HG02852 (cell line): ENCODE data around the gene C2orf92.

Experiments used
- ATAC-seq: cut with Tn5 transposase; IDR thresholded peaks from one replicate; pipeline ENCODE4 v1.9.1; 2021; ENCODE audit warnings: mild to moderate bottlenecking, moderate library complexity; ENCODE audit not compliant: unreplicated experiment

Gene C2orf92

DNA sequence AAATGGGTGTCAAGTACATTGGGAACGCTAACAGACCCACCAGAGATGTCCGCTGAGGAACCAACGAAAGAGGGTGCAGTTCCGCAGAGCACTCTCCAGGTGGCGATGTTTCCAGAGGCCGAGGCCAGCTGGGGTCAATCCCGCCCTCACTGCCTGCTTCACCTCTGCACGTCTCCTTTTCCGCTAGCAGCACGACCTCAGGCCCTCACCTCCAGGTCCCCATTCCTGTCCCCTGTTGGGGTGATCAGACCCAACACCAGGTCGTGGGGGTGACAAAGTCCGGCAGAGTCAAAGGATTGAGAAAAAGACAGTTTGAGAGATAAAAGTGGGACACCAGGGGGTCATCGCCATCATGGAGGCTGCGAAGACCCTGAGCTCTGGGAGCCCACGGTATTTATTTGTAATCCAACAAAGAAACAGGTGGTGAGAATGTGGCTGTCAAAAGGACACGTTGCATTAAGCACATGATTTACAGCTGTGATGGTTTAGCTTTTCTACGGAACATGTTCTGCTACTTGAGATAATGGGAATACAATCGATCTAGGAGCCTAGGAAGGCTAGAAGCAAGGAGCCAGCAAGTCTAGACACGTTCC is 71.2 kb downstream of the C2orf92 start:
- ATAC-seq: no peak

GRCh38 chr2:97741251-97741650 is 71.7 kb downstream of the C2orf92 start:
- no peak for ATAC-seq

- ATAC-seq: no peak
Observed at GRCh38 chr2:97741686-97742085, 72.2 kb downstream of the C2orf92 start.

GRCh38 chr2:97742381-97742847 is 72.9 kb downstream of the C2orf92 start:
- ATAC-seq: no peak

GRCh38 chr2:97743913-97744312 is 74.4 kb downstream of the C2orf92 start:
- no peak for ATAC-seq

- ATAC-seq: peak; percentile 57
Observed at GRCh38 chr2:97745474-97746174, 76.1 kb downstream of the C2orf92 start.

DNA sequence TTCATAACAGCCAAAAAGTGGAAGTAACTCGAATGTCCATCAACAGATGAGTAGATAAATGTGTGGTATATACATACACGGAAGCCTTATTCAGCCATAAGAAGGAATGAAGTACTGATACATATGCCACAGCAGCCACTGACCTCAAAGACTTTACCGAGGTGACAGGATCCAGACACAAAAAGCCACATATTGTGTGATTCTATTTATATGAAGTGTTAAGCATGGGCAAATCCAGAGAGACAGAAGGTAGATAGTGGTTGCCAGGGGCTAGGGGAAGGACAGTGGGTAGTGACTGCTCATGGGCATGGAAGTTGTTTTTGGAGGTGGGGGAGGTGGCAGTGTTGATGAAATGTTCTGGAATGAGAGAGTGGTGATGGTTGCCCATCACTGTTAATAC is 77.8 kb downstream of the C2orf92 start:
- no peak for ATAC-seq

DNA sequence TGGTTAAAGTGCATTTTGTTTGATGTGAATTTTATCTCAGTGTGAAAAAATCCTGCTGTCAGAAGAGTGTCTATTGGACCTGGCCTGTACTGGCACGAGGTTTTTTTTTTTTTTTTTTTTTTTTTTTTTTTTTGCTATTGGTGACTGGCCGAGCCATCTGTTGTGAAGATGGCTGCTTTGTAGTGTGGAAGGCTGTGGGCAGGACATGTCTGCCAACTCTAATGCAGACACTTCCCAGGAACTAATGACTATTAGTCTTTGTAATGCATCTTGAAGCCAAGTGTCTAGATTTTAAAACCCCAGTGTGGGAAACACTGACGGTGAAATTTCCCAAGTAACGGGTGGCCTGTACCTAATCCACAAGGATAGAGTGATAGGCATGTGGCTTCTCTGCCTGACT is 78.2 kb downstream of the C2orf92 start:
- ATAC-seq: no peak

DNA sequence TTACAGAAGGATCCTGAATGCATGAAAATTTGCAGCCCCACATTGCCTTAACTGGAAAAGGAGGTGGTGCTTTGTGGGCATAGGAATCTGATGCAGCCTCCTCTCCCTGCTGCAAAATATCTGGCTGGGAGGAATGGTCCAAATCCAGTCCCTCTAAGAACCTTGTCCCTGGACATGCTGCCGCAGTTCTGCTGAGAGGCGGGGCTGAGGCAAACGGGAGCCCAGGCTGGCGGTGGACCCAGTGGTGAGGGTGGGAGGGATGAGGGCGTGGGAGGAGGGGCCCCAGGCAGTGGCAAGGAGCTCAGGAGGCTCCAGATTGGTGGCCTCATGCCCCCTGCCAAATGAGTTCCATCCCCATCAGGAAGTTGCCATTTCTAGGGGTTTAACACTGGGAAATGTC is 80.1 kb downstream of the C2orf92 start:
- ATAC-seq: no peak

DNA sequence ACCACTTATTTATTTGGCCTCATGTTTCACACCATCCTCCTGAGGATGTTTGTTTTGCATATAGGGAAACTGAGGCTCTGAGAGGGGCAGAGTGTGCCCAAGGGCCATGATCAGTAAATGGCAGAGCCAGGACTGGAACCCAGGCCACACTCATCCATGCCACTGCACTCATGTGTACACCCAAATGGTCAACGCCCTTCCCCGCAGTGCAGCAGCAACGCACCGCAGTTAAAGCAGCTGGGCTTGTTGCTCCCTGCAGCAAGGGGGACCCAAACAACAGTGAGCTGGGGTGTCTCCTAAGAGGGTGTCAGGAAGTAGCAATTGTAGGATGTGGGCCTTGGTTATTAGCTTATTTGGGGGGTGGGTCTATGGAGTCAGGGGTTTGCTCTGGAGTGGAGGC is 80.5 kb downstream of the C2orf92 start:
- ATAC-seq: no peak

DNA sequence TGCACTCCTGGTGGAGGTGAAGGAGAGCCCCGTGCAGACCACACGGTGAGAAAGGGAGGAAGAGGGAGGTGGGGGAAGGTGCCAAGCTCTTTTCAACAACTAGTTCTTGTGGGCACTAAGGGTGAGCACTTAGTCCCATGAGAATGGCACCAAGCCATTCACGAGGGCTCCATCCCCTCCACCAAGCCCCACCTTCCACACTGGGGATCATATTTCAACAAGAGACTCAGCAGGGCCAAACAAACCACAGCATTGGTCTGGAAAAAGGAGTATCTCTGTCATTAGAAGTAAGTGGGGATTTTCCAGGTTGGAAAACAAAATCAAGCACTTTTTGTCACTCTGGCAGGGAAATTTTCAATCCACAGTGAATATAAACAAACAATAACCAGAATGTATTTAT is 82.2 kb downstream of the C2orf92 start:
- ATAC-seq: no peak
